Activated CD4-positive, alpha-beta memory T cell treated with anti-CD3 and anti-CD28 coated beads for 36 hours (primary cell): ENCODE measurements around the gene C1QTNF7. TPM values are rescaled to one million over a fixed set of nuclear protein-coding genes. Genes with fewer than 3 reads are reported as not detected.
A peak's percentile ranks its signal among the peaks of the same experiment; 100 is the strongest.

Experiments
- CTCF ChIA-PET: fragments of 350-600 bp; sonication (Branson Sonifier 250); formaldehyde crosslinking; loops from one replicate; lab custom pipeline; 2021; ENCODE audit warnings: antibody characterized with exemption, inconsistent platforms; lab: Charles Lee
- POLR2A ChIA-PET: fragments of 350-600 bp; sonication (Branson Sonifier 250); formaldehyde crosslinking; loops from one replicate; lab custom pipeline; 2021; ENCODE audit warnings: antibody characterized with exemption; lab: Charles Lee
- DNase-seq: peaks from one replicate; pipeline ENCODE4 v3.0.0-alpha.2; 2020
- H3K27ac Mint-ChIP-seq: one replicate; pipeline ENCODE4 v1.8.0; 2021; ENCODE audit warnings: mixed read lengths
- H3K27me3 Mint-ChIP-seq: one replicate; pipeline ENCODE4 v1.8.0; 2021; ENCODE audit warnings: mixed read lengths
- H3K36me3 Mint-ChIP-seq: one replicate; pipeline ENCODE4 v1.8.0; 2021; ENCODE audit warnings: mixed read lengths
- H3K4me1 Mint-ChIP-seq: one replicate; pipeline ENCODE4 v1.8.0; 2021; ENCODE audit warnings: low read depth, mixed read lengths
- H3K4me3 Mint-ChIP-seq: one replicate; pipeline ENCODE4 v1.8.0; 2021; ENCODE audit warnings: mild to moderate bottlenecking, mixed read lengths
- H3K9me3 Mint-ChIP-seq: one replicate; pipeline ENCODE4 v1.8.0; 2021; ENCODE audit warnings: mixed read lengths
- intact Hi-C: fragments of 100-400 bp; cut with micrococcal nuclease; formaldehyde crosslinking; loops from one replicate; pipeline ENCODE4 v1.15.1; 2023
- total RNA-seq, 2 experiments: library from RNA; stranded (reverse); gene quantifications; one replicate each; pipeline ENCODE4 v1.2.3, GENCODE V29; 2021

The C1QTNF7 gene
- total RNA-seq, 2 experiments from 2014 or later: not detected

DNA sequence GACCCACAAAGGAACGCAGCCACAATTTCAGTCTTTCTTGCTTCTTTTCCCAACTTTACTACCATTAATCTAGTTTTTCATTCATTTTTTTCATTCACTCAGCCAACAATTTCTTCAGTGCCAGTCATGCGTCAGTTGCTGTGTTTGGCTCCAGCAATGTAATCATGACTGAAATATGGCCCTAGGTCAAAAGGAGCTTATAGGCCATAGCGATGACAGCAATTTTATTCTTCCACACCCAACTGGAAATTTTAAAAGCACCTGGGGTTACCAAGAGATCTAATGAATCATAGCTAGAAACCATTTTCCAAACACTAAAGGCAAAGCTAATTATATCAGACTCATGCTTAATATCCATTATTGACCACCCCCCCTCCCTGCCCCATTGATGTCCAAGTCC lies 29.8 kb upstream of the C1QTNF7 start:
- Mint-ChIP-seq H3K4me1 (peaks cover 30% of the 10 kb centered on the region), H3K36me3 (no peaks in the 10 kb centered on the region), H3K4me3 (no peak overlapping the region), H3K27ac (no peak overlapping the region), H3K9me3 (no peaks in the 10 kb centered on the region), H3K27me3 (no peaks in the 10 kb centered on the region)
- intact Hi-C loops: no loop called here
- POLR2A ChIA-PET: no interaction called here
- DNase-seq: no peak
- CTCF ChIA-PET: interaction anchor here (1.0 to 3.7 kb wide), 5 partner anchors 10 to 1744 kb away, joined by 5 to 48 read pairs (median 21); no protein-coding TSS in a partner anchor

DNA sequence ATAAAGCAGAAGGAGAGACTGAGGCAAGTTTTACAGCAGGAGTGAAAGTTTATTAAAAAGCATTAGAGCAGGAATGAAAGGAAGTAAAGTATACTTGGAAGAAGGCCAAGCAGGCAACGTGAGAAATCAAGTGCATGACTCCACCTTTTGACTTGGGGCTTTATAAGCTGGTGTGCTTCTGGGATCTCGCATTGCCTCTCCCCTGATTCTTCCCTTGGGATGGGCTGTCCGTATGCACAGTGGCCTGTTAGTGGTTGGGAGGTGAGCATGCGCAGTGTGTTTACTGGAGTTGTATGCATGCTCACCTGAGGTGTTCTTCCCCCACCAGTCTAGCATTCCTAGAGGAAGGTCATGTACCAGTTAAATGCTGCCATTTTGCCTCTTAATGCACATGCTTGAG lies 29.1 kb upstream of the C1QTNF7 start:
- POLR2A ChIA-PET: no interaction called here

DNA sequence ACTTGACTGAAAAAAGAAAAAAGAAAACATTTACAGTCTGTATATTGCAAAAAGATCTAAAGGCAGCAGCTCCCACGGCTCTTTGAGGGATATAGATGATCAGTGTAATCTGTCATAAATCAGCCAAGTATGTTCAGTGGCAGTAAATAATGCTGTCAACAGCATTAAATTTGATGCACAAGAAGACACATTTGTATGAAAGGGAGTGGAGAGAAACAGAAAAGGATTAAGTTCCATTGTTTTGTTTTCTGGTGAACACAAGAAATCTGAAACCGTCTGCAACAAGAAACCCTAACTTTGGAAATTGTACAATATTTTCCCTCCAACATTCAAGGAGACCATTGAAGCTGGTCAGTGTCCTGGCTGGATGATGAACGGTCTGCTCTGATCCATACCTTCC lies 27.6 kb upstream of the C1QTNF7 start:
- intact Hi-C loops: loop anchor here (10.0 kb wide), 1 partner anchor 395 kb away; the partner anchor contains the start of gene CPEB2
- Mint-ChIP-seq H3K9me3 (no peaks in the 10 kb centered on the region), H3K4me1 (peaks cover 30% of the 10 kb centered on the region), H3K36me3 (no peaks in the 10 kb centered on the region), H3K27ac (no peak overlapping the region), H3K4me3 (no peak overlapping the region), H3K27me3 (no peaks in the 10 kb centered on the region)
- ChIA-PET POLR2A (no interaction called here), CTCF (no interaction called here)
- DNase-seq: no peak

More for the DNA sequence above, 29.1 kb upstream of the C1QTNF7 start:
- no peak for DNase-seq
- H3K27me3 Mint-ChIP-seq: no peaks in the 10 kb centered on the region
- H3K9me3 Mint-ChIP-seq: no peaks in the 10 kb centered on the region
- H3K36me3 Mint-ChIP-seq: no peaks in the 10 kb centered on the region
- H3K4me3 Mint-ChIP-seq: no peak overlapping the region
- CTCF ChIA-PET: interaction anchor here (1.0 to 3.7 kb wide), 3 partner anchors 59 to 1745 kb away, joined by 5 to 48 read pairs (median 20); no protein-coding TSS in a partner anchor
- peaks cover 30% of the 10 kb centered on the region for H3K4me1 Mint-ChIP-seq
- H3K27ac Mint-ChIP-seq: no peak overlapping the region
- intact Hi-C loops: no loop called here

DNA sequence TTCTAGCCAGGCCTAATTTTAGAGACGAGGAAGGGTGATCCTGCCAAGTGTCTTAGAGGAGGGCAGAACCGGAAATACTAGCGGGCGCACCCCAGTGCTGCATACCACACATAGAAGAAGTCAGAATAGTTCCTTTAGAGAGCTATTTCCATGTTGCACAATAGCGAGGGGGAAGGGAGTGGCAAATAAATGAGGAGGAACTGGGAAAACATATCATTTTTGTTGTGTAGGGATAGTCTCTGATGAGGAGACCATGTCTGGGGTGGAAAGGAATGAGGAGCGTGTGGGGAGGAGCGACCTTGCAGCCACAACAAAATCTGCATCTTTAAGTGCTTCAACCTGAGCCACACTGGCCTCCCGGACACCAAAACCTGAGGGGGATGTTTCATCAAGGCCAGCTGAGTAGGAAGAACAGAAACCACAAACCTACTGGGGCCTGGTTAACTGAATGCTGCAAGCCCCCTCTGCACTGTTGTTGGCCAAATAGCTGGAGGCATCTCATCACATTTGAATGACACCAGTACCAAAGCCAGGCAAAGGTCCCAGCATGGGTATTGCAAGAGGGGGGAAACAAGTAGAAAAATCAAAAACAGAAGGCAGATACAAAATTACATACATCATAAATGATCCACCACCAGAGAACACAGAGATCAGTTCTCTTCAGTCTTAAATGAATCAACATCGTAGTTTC lies 26.7 kb upstream of the C1QTNF7 start:
- CTCF ChIA-PET: interaction anchor here (0.8 to 1.4 kb wide), 2 partner anchors 168 to 170 kb away, joined by 4 to 5 read pairs; no protein-coding TSS in a partner anchor
- intact Hi-C loops: loop anchor here (1.0 to 10.0 kb wide), 4 partner anchors 9 to 396 kb away; partner anchors contain the start of gene CPEB2
- Mint-ChIP-seq H3K36me3 (no peaks in the 10 kb centered on the region), H3K27me3 (no peaks in the 10 kb centered on the region), H3K9me3 (no peaks in the 10 kb centered on the region), H3K27ac (peak overlapping the region; percentile 68), H3K4me1 (peaks cover 30% of the 10 kb centered on the region), H3K4me3 (peak overlapping the region; percentile 20)
- POLR2A ChIA-PET: no interaction called here
- peak; percentile 46 for DNase-seq

DNA sequence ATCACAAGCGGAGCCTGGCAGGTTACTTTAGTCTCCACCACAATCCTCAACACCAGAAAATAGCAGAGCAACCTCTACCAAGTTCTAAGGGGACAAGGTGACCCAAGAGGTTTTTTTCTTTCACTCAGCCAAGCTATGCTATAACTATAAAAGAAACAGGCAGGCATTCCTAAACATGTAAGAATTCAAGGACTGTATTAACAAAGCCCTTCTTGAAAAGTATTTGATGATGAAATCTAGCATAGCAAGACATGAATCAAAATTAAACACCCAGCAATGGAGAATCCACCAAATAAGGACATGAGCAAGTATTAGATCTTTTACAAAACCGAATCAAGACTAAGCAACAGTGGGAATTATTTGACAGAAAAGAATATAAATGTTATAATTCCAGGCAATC lies 25.7 kb upstream of the C1QTNF7 start:
- Mint-ChIP-seq H3K27me3 (no peaks in the 10 kb centered on the region), H3K27ac (no peak overlapping the region), H3K4me1 (peaks cover 30% of the 10 kb centered on the region), H3K36me3 (no peaks in the 10 kb centered on the region), H3K9me3 (no peaks in the 10 kb centered on the region), H3K4me3 (no peak overlapping the region)
- ChIA-PET CTCF (interaction anchor here (0.8 to 1.4 kb wide), 2 partner anchors 169 to 171 kb away, joined by 4 to 5 read pairs; no protein-coding TSS in a partner anchor), POLR2A (no interaction called here)
- no peak for DNase-seq
- intact Hi-C loops: loop anchor here (10.0 kb wide), 1 partner anchor 397 kb away; the partner anchor contains the start of gene CPEB2

DNA sequence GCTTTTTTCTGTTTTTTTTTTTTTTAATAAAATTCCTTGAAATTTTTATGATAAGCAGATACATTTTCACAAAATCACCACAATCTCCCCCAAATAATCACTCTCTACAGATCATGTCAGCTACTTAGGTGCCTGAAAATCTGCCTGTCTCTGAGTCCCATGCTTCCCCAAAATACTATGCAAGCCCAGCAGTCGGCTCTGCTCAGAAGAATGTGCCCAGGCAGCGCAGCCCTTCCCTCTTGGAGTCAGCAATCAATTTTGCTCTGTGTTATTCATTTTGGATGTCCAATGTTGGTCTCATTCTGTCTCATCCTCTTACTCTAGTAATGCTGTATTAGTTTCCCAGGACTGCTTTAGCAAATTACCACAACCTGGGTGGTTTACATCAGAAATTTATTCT lies 24.9 kb upstream of the C1QTNF7 start:
- H3K36me3 Mint-ChIP-seq: no peaks in the 10 kb centered on the region
- no peak overlapping the region for H3K4me3 Mint-ChIP-seq
- H3K27ac Mint-ChIP-seq: no peak overlapping the region
- DNase-seq: no peak
- peaks cover 30% of the 10 kb centered on the region for H3K4me1 Mint-ChIP-seq
- ChIA-PET CTCF (interaction anchor here (1.5 kb wide), 1 partner anchor 54 kb away, joined by 8 read pairs; no protein-coding TSS in a partner anchor), POLR2A (no interaction called here)
- H3K9me3 Mint-ChIP-seq: no peaks in the 10 kb centered on the region
- intact Hi-C loops: loop anchor here (10.0 kb wide), 1 partner anchor 398 kb away; the partner anchor contains the start of gene CPEB2
- no peaks in the 10 kb centered on the region for H3K27me3 Mint-ChIP-seq

DNA sequence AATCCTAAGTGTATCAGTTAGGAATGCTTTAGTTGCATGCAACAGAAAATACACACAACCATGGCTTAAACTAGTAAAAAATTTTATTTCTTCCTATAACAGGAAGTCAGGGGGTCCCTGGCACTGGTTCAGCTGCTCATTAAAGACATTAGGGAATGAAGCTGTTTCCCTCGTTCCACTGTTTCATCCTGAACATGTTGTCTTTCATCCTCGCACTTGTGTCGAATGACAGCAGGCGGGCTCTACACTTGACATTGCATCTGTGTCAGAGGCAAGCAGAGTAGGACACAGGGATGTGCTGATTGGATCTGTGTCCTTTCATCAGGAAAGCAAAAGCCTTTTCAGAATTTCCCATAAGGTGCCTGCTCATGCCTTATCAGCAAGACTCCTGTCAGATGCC lies 22.8 kb upstream of the C1QTNF7 start:
- Mint-ChIP-seq H3K4me3 (no peak overlapping the region), H3K9me3 (no peaks in the 10 kb centered on the region), H3K4me1 (peaks cover 24% of the 10 kb centered on the region), H3K36me3 (no peaks in the 10 kb centered on the region), H3K27me3 (no peaks in the 10 kb centered on the region), H3K27ac (no peak overlapping the region)
- intact Hi-C loops: loop anchor here (10.0 kb wide), 1 partner anchor 400 kb away; the partner anchor contains the start of gene CPEB2
- ChIA-PET CTCF (interaction anchor here (1.4 kb wide), 1 partner anchor 52 kb away, joined by 3 read pairs; no protein-coding TSS in a partner anchor), POLR2A (no interaction called here)
- no peak for DNase-seq

DNA sequence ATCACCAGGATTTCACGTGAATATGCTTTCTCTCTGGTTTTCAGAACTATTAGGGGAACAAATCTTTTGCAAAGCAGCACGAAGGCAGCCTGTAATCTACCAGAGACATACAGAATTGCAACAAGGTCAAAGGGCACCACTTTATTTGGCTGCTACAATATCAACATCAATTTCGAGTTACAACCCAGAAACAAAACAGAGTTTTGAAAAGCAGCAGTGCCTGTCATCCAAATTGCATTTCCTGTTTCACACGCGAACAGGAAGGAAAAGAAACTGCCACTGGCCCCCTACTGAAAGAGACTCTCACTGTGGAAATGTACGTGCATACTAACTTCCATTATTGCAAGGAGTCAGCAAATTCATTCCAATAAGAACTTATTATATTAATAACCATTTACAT lies 17.1 kb upstream of the C1QTNF7 start:
- Mint-ChIP-seq H3K4me1 (peaks cover 29% of the 10 kb centered on the region), H3K27ac (no peak overlapping the region), H3K4me3 (no peak overlapping the region), H3K27me3 (no peaks in the 10 kb centered on the region), H3K36me3 (no peaks in the 10 kb centered on the region), H3K9me3 (no peaks in the 10 kb centered on the region)
- POLR2A ChIA-PET: no interaction called here
- intact Hi-C loops: loop anchor here (1.0 kb wide), 1 partner anchor 9 kb away; no protein-coding TSS in a partner anchor
- peak; percentile 25 for DNase-seq
- CTCF ChIA-PET: interaction anchor here (5.1 kb wide), 1 partner anchor 14 kb away, joined by 31 read pairs; no protein-coding TSS in a partner anchor

DNA sequence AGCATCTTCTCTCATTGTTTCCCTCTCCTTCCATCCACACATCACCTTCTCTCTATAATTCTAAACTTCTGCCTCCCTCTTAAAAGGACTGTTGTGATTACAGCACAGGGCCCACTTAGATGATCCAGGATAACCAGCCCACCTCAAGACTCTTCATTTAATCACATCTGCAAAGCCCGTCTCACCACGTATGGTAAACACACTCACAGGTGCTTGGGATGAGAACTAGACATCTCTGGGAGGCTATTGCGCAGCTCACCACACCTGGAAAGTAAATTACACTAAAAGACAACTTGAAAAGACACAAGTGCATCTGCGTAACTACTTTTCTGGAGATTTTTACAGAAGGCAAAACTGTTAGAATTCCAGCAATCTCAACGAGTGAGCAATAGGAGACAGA lies 15.4 kb upstream of the C1QTNF7 start:
- Mint-ChIP-seq H3K36me3 (no peaks in the 10 kb centered on the region), H3K27me3 (no peaks in the 10 kb centered on the region), H3K4me3 (no peak overlapping the region), H3K4me1 (peaks cover 29% of the 10 kb centered on the region), H3K9me3 (no peaks in the 10 kb centered on the region), H3K27ac (no peak overlapping the region)
- DNase-seq: no peak
- ChIA-PET CTCF (interaction anchor here (1.2 kb wide), 1 partner anchor 19 kb away, joined by 3 read pairs; no protein-coding TSS in a partner anchor), POLR2A (no interaction called here)
- intact Hi-C loops: no loop called here

DNA sequence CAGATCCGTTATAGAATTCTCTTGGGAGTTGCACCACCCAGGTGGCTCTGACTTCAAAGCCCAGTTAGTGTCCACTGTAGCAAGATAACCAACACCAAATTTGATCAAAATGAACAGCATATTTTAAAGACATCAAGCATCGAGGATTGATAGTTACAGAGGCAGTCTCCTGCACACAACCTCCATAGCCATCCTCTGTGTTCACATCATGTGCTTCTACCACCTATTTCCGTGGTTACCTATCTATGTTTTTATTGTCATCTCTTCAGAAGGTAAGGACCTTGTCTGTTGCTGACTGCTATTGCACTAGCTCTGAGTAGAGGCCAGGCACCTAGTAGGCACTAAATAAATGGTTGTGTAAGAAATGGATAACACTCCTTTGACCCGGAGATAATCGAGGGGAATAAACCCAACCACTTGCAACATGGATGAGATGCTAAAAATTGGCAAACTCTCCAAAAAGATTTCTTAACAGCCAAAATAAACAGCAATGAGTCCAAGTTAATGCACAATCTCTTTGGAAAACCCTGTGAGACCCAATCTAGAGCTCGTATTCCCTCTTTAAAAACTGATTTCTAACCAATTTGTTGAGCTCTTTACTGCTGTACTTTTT lies 14.7 kb upstream of the C1QTNF7 start:
- POLR2A ChIA-PET: no interaction called here
- CTCF ChIA-PET: interaction anchor here (1.2 kb wide), 1 partner anchor 19 kb away, joined by 3 read pairs; no protein-coding TSS in a partner anchor
- H3K9me3 Mint-ChIP-seq: no peaks in the 10 kb centered on the region

DNA sequence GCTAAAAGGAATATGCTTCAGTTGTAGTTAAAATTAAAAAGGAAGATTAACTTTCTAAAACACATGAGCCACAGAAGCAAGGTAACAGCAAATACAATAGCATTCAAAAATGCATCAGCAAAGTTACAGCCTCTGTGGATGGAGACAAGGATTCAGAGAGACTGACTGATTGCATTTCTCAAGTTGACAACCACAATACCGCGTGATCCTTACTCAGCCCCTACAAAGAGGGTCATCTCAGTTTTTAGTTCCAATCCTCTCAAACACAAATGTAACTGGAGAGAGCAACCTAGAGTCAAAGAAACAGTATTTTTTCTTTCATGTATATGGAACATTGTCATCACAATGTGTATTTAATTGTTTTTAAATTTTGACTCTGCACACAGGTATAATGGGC lies 14.2 kb upstream of the C1QTNF7 start:
- no peak overlapping the region for H3K27ac Mint-ChIP-seq

More for the DNA sequence above, 14.7 kb upstream of the C1QTNF7 start:
- Mint-ChIP-seq H3K27me3 (no peaks in the 10 kb centered on the region), H3K4me1 (peaks cover 29% of the 10 kb centered on the region), H3K36me3 (no peaks in the 10 kb centered on the region), H3K27ac (no peak overlapping the region), H3K4me3 (no peak overlapping the region)
- no peak for DNase-seq
- intact Hi-C loops: no loop called here

DNA sequence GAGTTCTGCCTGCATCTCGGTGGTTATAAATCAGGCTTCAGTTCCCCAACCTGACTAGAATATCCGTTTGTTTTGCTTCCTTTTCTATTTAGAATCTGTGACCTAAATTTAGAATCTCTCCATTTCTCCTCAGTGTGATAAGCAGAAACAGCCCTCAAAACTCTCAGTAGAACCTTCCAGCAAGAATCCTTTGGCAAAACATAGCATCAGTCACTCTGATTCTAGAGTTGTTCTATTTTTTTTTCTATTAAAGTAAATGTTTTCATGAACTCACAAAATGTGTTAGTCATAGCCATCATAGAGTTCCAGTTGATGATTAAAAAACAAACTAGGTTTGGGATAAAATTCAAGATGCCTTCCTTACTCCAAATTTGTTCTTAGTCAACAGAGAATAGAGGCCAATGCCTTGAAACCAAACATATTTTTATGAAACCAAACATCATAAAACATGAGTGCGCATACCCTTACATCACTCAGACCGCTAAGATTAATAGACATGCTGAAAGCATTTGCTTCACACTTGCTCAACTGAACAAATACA lies 13.2 kb upstream of the C1QTNF7 start:
- no peak for DNase-seq
- Mint-ChIP-seq H3K4me1 (peaks cover 29% of the 10 kb centered on the region), H3K27me3 (no peaks in the 10 kb centered on the region), H3K36me3 (no peaks in the 10 kb centered on the region), H3K4me3 (no peak overlapping the region), H3K9me3 (no peaks in the 10 kb centered on the region), H3K27ac (no peak overlapping the region)
- POLR2A ChIA-PET: no interaction called here
- intact Hi-C loops: no loop called here
- CTCF ChIA-PET: no interaction called here

More for the DNA sequence above, 14.2 kb upstream of the C1QTNF7 start:
- POLR2A ChIA-PET: no interaction called here
- Mint-ChIP-seq H3K36me3 (no peaks in the 10 kb centered on the region), H3K4me3 (no peak overlapping the region), H3K27me3 (no peaks in the 10 kb centered on the region), H3K9me3 (no peaks in the 10 kb centered on the region), H3K4me1 (peaks cover 29% of the 10 kb centered on the region)
- DNase-seq: no peak
- CTCF ChIA-PET: interaction anchor here (1.2 kb wide), 1 partner anchor 18 kb away, joined by 3 read pairs; no protein-coding TSS in a partner anchor
- intact Hi-C loops: no loop called here
